HCT116 (cell line): Measurements from ENCODE around the gene ZACN. TPM values are rescaled to one million over a fixed set of nuclear protein-coding genes. Genes with fewer than 3 reads are reported as not detected.

Source experiments
- ATAC-seq: fragments of 200-7000 bp; cut with Tn5 transposase; 2 replicates; pipeline ENCODE4 v1.9.1; 2020; ENCODE audit warnings: mild to moderate bottlenecking, moderate library complexity
- BruUV-seq: library from RNA; stranded (reverse); fragments of 400-500 nt; replicated peaks from 2 replicates; lab custom pipeline; 2021; lab: Mats Ljungman, UMichigan
- CTCF ChIA-PET: fragments of 300-600 bp; sonication (Branson Sonifier 250); formaldehyde crosslinking; loops from one replicate; lab custom pipeline; 2021; ENCODE audit warnings: antibody characterized with exemption; lab: Charles Lee
- POLR2A ChIA-PET: fragments of 300-600, 350-600 bp; sonication (Branson Sonifier 250); formaldehyde crosslinking; loops from one replicate; lab custom pipeline; 2021; ENCODE audit warnings: antibody characterized with exemption; lab: Charles Lee
- RAD21 ChIA-PET, 2 experiments: fragments of 300-600 bp; sonication (Branson Sonifier 250); formaldehyde crosslinking; loops; one replicate each; lab custom pipeline; 2023; ENCODE audit warnings: low total read pairs in 2 of 2; ENCODE audit not compliant: uncharacterized antibody in 2 of 2, unreplicated experiment in 2 of 2, low non-redundant PET in 1 of 2; lab: Charles Lee
- DNase-seq: peaks from one replicate; pipeline ENCODE4 v3.0.0-alpha.2; 2010; ENCODE audit warnings: low read depth, low spot score
- H2AFZ ChIP-seq: fragments of 200-600 bp; shearing (Covaris generic), sonication (generic); 2 replicates; pipeline ENCODE4 v1.6.1; 2017; ENCODE audit warnings: low read depth, mixed run types, mixed read lengths, antibody characterized with exemption, low read length; ENCODE audit not compliant: poor library complexity, severe bottlenecking
- H3K27ac ChIP-seq: 2 replicates; pipeline ENCODE4 v1.5.1; 2012; ENCODE audit warnings: low read depth, low read length
- H3K27me3 ChIP-seq: fragments of 200-600 bp; sonication (generic); 2 replicates; pipeline ENCODE4 v1.6.1; 2016; ENCODE audit warnings: mixed run types, low read length, mixed read lengths; ENCODE audit not compliant: insufficient read depth
- H3K36me3 ChIP-seq, 2 experiments: fragments of 200-500 bp in 1 of 2; fragments of 200-600 bp in 1 of 2; sonication (Bioruptor generic) in 1 of 2; sonication (generic) in 1 of 2; 2 replicates each; pipeline versions ENCODE4 v1.5.1 to v1.6.1; 2014 to 2016; ENCODE audit warnings: low read length in 2 of 2, inconsistent platforms in 1 of 2, mixed read lengths in 1 of 2, mixed run types in 1 of 2; ENCODE audit not compliant: insufficient read depth in 2 of 2, control insufficient read depth in 1 of 2
- H3K4me1 ChIP-seq, 2 experiments: fragments of 200-600 bp in 1 of 2; sonication (generic) in 1 of 2; 2 replicates each; pipeline versions ENCODE4 v1.5.1 to v1.6.1; 2012 to 2017; ENCODE audit warnings: low read length in 2 of 2, inconsistent platforms in 1 of 2, mild to moderate bottlenecking in 1 of 2, mixed read lengths in 1 of 2, mixed run types in 1 of 2, moderate library complexity in 1 of 2; ENCODE audit not compliant: insufficient read depth in 2 of 2, control insufficient read depth in 1 of 2
- H3K4me2 ChIP-seq: fragments of 200-600 bp; sonication (generic); 2 replicates; pipeline ENCODE4 v1.6.1; 2017; ENCODE audit warnings: mixed run types, low read length, mixed read lengths
- H3K4me3 ChIP-seq, 2 experiments: fragments of 200-600 bp in 1 of 2; sonication (generic) in 1 of 2; replicated peaks in 1 of 2; 2 replicates each; pipeline ENCODE4 v1.5.1; 2011 to 2016; ENCODE audit warnings: low read length in 2 of 2, control low read depth in 1 of 2, low read depth in 1 of 2, mild to moderate bottlenecking in 1 of 2, mixed read lengths in 1 of 2, mixed run types in 1 of 2
- H3K79me2 ChIP-seq: fragments of 200-600 bp; sonication (generic); 2 replicates; pipeline ENCODE4 v1.6.1; 2017; ENCODE audit warnings: mild to moderate bottlenecking, mixed run types, low read length, moderate library complexity, mixed read lengths; ENCODE audit not compliant: insufficient read depth
- H3K9ac ChIP-seq: fragments of 200-600 bp; sonication (generic); 2 replicates; pipeline ENCODE4 v1.6.1; 2016; ENCODE audit warnings: low read length, mixed read lengths
- H3K9me2 ChIP-seq: fragments of 200-600 bp; sonication (generic), shearing (Covaris generic); 2 replicates; pipeline ENCODE4 v1.6.1; 2017; ENCODE audit warnings: mixed run types, mild to moderate bottlenecking, moderate library complexity; ENCODE audit not compliant: insufficient read depth
- H3K9me3 ChIP-seq, 2 experiments: fragments of 200-500 bp in 1 of 2; fragments of 200-600 bp in 1 of 2; sonication (Bioruptor generic) in 1 of 2; sonication (generic) in 1 of 2; 2 replicates each; pipeline ENCODE4 v1.6.1; 2014 to 2017; ENCODE audit warnings: low read length in 2 of 2, mixed read lengths in 2 of 2, inconsistent platforms in 1 of 2, low read depth in 1 of 2, mild to moderate bottlenecking in 1 of 2, mixed run types in 1 of 2, moderate library complexity in 1 of 2; ENCODE audit not compliant: control insufficient read depth in 1 of 2, insufficient read depth in 1 of 2
- H4K20me1 ChIP-seq: fragments of 200-600 bp; sonication (generic), shearing (Covaris generic); 2 replicates; pipeline ENCODE4 v1.6.1; 2017; ENCODE audit warnings: mixed run types, mild to moderate bottlenecking, moderate library complexity; ENCODE audit not compliant: insufficient read depth
- ATF3 ChIP-seq: IDR thresholded peaks from 2 replicates; pipeline ENCODE4 v1.6.1; 2012
- CBX3 ChIP-seq: IDR thresholded peaks from 2 replicates; pipeline ENCODE4 v1.6.1; 2012; ENCODE audit warnings: low read depth
- EGR1 ChIP-seq: IDR thresholded peaks from 2 replicates; pipeline ENCODE4 v1.6.1; 2012; ENCODE audit warnings: low read depth
- EZH2phosphoT487 ChIP-seq: fragments of 200-600 bp; IDR thresholded peaks from 2 replicates; pipeline ENCODE4 v1.6.1; 2018; ENCODE audit warnings: antibody characterized with exemption, borderline replicate concordance
- FOSL1 ChIP-seq: IDR thresholded peaks from 2 replicates; pipeline ENCODE4 v1.6.1; 2012; ENCODE audit warnings: low read depth
- JUND ChIP-seq: IDR thresholded peaks from 2 replicates; pipeline ENCODE4 v1.6.1; 2012
- POLR2A ChIP-seq: IDR thresholded peaks from 2 replicates; pipeline ENCODE4 v1.7.0; 2011; ENCODE audit warnings: borderline replicate concordance; ENCODE audit not compliant: insufficient read depth, insufficient read length; ENCODE audit errors: extremely low read depth
- SRF ChIP-seq: IDR thresholded peaks from 2 replicates; pipeline ENCODE4 v1.6.1; 2012; ENCODE audit warnings: low read depth
- YY1 ChIP-seq: IDR thresholded peaks from 2 replicates; pipeline ENCODE4 v1.6.1; 2011; ENCODE audit warnings: low read length, low read depth, moderate library complexity, mild to moderate bottlenecking; ENCODE audit not compliant: insufficient replicate concordance; ENCODE audit errors: extremely low read depth
- ZBTB33 ChIP-seq: IDR thresholded peaks from 2 replicates; pipeline ENCODE4 v1.6.1; 2011; ENCODE audit warnings: mild to moderate bottlenecking, low read length, moderate library complexity; ENCODE audit not compliant: insufficient replicate concordance; ENCODE audit errors: extremely low read depth
- ZNF274 ChIP-seq: fragments of 200-500 bp; sonication (Bioruptor generic); IDR thresholded peaks from 2 replicates; pipeline ENCODE4 v1.6.1; 2014; ENCODE audit warnings: mild to moderate bottlenecking, low read depth, low read length, inconsistent platforms
- intact Hi-C: fragments of 100-400 bp; cut with micrococcal nuclease; formaldehyde crosslinking; loops from 2 replicates; pipeline ENCODE4 v1.10.0; 2022
- total RNA-seq: library from RNA; stranded (reverse); gene quantifications from one replicate; pipeline ENCODE4 v1.2.1, GENCODE V29; 2021; ENCODE audit not compliant: unreplicated experiment

The ZACN gene
- total RNA-seq, 1 experiment from 2014 or later, result not detected

DNA sequence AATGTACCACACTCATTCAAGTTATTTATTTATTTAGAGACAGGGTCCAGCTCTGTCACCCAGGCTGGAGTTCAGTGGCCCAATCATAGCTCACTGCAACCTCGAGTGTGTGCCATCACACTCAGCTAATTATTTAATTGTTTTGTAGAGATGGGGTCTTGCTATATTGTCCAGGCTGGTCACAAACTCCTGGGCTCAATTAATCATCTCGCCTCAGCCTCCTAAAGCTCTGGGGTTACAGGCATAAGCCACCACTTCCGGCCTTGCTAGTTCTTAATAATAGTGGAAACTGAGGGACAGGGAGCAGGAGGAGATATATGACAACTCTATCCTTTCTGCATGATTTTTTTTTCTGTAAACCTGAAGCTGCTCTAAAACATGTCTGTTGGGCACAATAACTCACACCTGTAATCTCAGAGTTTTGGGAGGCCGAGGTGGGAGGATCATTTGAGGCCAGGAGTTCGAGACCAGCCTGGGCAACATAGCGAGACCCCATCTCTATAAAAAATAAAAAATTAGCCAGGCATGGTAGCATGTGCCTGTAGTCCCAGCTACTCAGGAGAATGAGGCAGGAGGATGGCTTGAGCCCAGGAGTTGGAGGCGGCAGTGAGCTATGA lies 36.3 kb downstream of the ZACN start:
- ChIA-PET RAD21 (no interaction called here), CTCF (interaction anchor here (0.7 to 1.7 kb wide), 5 partner anchors 18 to 165 kb away, joined by 3 read pairs; no protein-coding TSS in a partner anchor), POLR2A (interaction anchor here (0.6 kb wide), 2 partner anchors 71 to 143 kb away, joined by 3 to 5 read pairs; no protein-coding TSS in a partner anchor)
- Histone ChIP-seq H3K4me2 (no peak overlapping the region), H3K9ac (no peak overlapping the region), H3K27ac (no peak overlapping the region), H4K20me1 (no peaks in the 10 kb centered on the region), H2AFZ (no peak overlapping the region), H3K36me3 (no peaks in the 10 kb centered on the region), H3K27me3 (no peaks in the 10 kb centered on the region), H3K79me2 (no peaks in the 10 kb centered on the region), H3K4me3 (no peak overlapping the region), H3K9me3 (no peaks in the 10 kb centered on the region), H3K4me1 (no peaks in the 10 kb centered on the region)
- DNase-seq (no peak), ATAC-seq (no peak)
- BruUV-seq, result no TSS peak
- intact Hi-C loops, result no loop called here
- TF ChIP-seq ATF3 (no peak), ZBTB33 (no peak), FOSL1 (no peak), POLR2A (no peak), JUND (no peak), YY1 (no peak), EZH2phosphoT487 (no peak), ZNF274 (no peak), EGR1 (no peak), SRF (no peak), CBX3 (no peak)
- TF ChIP-seq, all 23 proteins: peak for 0
- no peaks in the 10 kb centered on the region for H3K9me2 ChIP-seq
